Fibroblast of skin of left quadriceps (primary cell): ENCODE data around the gene VASH1.

Source experiments
- DNase-seq, 2 experiments: peaks; one replicate each; pipeline ENCODE4 v3.0.0-alpha.2; 2013; ENCODE audit warnings: low read depth in 2 of 2

The VASH1 gene

GRCh38 chr14:76830556-76830955, 69.3 kb downstream of the VASH1 start:
- no peak for DNase-seq

GRCh38 chr14:76832503-76832988, 71.3 kb downstream of the VASH1 start:
- DNase-seq, result no peak
